ENCODE measurements around the gene MICU1.
A peak's percentile ranks its signal among the peaks of the same experiment; 100 is the strongest.

The MICU1 gene

DNA sequence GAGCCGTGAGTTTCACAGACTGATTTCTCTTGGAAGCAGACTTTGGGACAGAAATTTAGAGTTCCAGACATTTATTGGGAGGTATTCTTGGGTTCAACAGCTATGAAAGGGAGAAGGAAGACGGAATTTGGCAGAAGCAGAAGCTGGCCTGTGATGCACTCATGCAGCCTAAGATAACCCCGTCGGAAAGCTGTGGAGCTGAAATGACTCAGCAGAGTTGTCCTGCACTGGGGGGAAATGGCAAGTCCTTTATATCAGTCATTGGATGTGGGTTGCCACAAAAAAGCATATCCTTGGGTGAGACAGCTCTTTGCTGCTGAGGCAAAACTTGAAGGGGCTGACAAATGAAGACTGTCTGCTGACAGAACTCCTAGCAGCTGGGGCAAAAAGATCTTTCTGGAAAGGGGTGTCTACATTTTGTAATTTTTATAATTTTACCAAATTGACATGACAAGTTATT lies 11.5 kb upstream of the MICU1 start:
- H3K27ac ChIP-seq: no peak overlapping the region
- TF ChIP-seq, protein P1, sequence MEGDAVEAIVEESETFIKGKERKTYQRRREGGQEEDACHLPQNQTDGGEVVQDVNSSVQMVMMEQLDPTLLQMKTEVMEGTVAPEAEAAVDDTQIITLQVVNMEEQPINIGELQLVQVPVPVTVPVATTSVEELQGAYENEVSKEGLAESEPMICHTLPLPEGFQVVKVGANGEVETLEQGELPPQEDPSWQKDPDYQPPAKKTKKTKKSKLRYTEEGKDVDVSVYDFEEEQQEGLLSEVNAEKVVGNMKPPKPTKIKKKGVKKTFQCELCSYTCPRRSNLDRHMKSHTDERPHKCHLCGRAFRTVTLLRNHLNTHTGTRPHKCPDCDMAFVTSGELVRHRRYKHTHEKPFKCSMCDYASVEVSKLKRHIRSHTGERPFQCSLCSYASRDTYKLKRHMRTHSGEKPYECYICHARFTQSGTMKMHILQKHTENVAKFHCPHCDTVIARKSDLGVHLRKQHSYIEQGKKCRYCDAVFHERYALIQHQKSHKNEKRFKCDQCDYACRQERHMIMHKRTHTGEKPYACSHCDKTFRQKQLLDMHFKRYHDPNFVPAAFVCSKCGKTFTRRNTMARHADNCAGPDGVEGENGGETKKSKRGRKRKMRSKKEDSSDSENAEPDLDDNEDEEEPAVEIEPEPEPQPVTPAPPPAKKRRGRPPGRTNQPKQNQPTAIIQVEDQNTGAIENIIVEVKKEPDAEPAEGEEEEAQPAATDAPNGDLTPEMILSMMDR (IDR thresholded peaks at IDR 0.05): no peak

DNA sequence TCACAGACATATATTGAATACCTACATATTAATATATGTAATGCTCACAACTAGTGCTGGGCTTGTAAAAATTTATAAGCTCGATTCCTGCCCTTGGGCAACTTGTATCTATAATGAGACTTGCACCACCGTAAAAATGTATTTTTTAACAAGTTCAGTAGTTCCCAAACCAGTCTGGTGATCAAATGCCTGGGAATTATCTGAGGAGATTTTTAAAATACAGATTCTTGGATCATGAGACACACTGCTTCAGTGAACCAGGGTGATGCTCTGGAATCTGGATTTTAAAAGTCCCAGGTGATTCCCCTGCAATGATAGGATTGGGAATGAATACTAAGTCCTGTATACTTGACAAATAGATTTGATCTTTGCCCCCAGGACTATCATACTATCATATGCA lies 4.3 kb upstream of the MICU1 start:
- Histone ChIP-seq H3K4me1 (peaks cover under 1% of the 10 kb centered on the region), H3K4me3 (ENCODE audit: low read depth, low read length) (no peak overlapping the region), H3K36me3 (ENCODE audit: control insufficient read depth, insufficient read depth, low read length) (no peaks in the 10 kb centered on the region), H3K79me2 (no peaks in the 10 kb centered on the region), H2AFZ (no peak overlapping the region), H3K9me3 (ENCODE audit: control insufficient read depth, low read length) (no peaks in the 10 kb centered on the region), H3K4me2 (ENCODE audit: low read length) (no peak overlapping the region), H3K27me3 (ENCODE audit: control insufficient read depth, insufficient read depth, low read length) (no peaks in the 10 kb centered on the region), H3K27ac (no peak overlapping the region), H3K9ac (no peak overlapping the region)
- TF ChIP-seq, protein P1 (IDR thresholded peaks at IDR 0.05): no peak

More for the DNA sequence above, 11.5 kb upstream of the MICU1 start:
- H3K79me2 ChIP-seq: no peaks in the 10 kb centered on the region
- no peaks in the 10 kb centered on the region for H3K36me3 ChIP-seq (ENCODE audit: control insufficient read depth, insufficient read depth, low read length)
- H3K9me3 ChIP-seq (ENCODE audit: control insufficient read depth, low read length): no peaks in the 10 kb centered on the region
- H3K27me3 ChIP-seq (ENCODE audit: control insufficient read depth, insufficient read depth, low read length): no peaks in the 10 kb centered on the region
- no peak overlapping the region for H3K4me2 ChIP-seq (ENCODE audit: low read length)
- no peak overlapping the region for H3K4me3 ChIP-seq (ENCODE audit: low read depth, low read length)
- H3K4me1 ChIP-seq: no peaks in the 10 kb centered on the region
- H3K9ac ChIP-seq: no peak overlapping the region
- peak overlapping the region; percentile 33 for H2AFZ ChIP-seq

GRCh38 chr10:72626444-72626754 lies 520 bp upstream of the MICU1 start:
- no peaks in the 10 kb centered on the region for H3K27me3 ChIP-seq (ENCODE audit: control insufficient read depth, insufficient read depth, low read length)
- H3K4me1 ChIP-seq: peaks cover 4% of the 10 kb centered on the region

GRCh38 chr10:72625276-72625607 lies 637 bp downstream of the MICU1 start:
- H3K36me3 ChIP-seq (ENCODE audit: control insufficient read depth, insufficient read depth, low read length): no peaks in the 10 kb centered on the region
- H2AFZ ChIP-seq: peak overlapping the region; percentile 96
- peak overlapping the region; percentile 71 for H3K27ac ChIP-seq
- peak overlapping the region; percentile 83 for H3K9ac ChIP-seq
- peaks cover 4% of the 10 kb centered on the region for H3K4me1 ChIP-seq
- peak overlapping the region; percentile 68 for H3K4me3 ChIP-seq (ENCODE audit: low read depth, low read length)
- H3K9me3 ChIP-seq (ENCODE audit: control insufficient read depth, low read length): no peaks in the 10 kb centered on the region
- TF ChIP-seq, protein P1 (IDR thresholded peaks at IDR 0.05): no peak
- peak overlapping the region; percentile 74 for H3K4me2 ChIP-seq (ENCODE audit: low read length)
- H3K27me3 ChIP-seq (ENCODE audit: control insufficient read depth, insufficient read depth, low read length): no peaks in the 10 kb centered on the region
- peaks cover 20% of the 10 kb centered on the region for H3K79me2 ChIP-seq

More at GRCh38 chr10:72626444-72626754, 520 bp upstream of the MICU1 start:
- H3K79me2 ChIP-seq: peaks cover 15% of the 10 kb centered on the region
- no peaks in the 10 kb centered on the region for H3K36me3 ChIP-seq (ENCODE audit: control insufficient read depth, insufficient read depth, low read length)
- peak overlapping the region; percentile 68 for H3K4me3 ChIP-seq (ENCODE audit: low read depth, low read length)
- H3K9me3 ChIP-seq (ENCODE audit: control insufficient read depth, low read length): no peaks in the 10 kb centered on the region
- TF ChIP-seq, protein P1 (IDR thresholded peaks at IDR 0.05): no peak
- no peak overlapping the region for H3K9ac ChIP-seq
- H3K4me2 ChIP-seq (ENCODE audit: low read length): peak overlapping the region; percentile 74
- peak overlapping the region; percentile 96 for H2AFZ ChIP-seq
- peak overlapping the region; percentile 71 for H3K27ac ChIP-seq

DNA sequence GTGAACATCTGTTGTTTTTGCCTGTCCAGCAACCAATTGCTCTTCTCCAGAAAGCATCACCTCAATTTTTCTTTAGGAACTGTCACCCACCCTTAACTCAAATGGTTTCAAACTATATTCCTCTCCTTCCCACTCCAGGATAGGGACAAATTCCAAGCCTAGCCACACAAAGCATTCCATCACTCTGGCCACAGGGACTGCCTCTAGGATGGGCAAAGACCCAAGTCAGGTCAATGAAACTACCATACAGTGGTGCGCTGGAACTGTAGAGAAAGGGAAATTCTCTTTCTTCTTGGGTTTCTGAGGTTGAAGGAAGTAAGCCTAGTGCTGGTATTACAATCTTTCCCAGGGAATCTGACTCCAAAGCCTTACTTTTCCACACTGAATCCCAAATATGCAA lies 3.6 kb downstream of the MICU1 start:
- H3K79me2 ChIP-seq: peaks cover 26% of the 10 kb centered on the region

More for the DNA sequence above, 3.6 kb downstream of the MICU1 start:
- no peak overlapping the region for H3K4me2 ChIP-seq (ENCODE audit: low read length)
- H3K36me3 ChIP-seq (ENCODE audit: control insufficient read depth, insufficient read depth, low read length): no peaks in the 10 kb centered on the region
- H3K27ac ChIP-seq: no peak overlapping the region
- no peak overlapping the region for H3K9ac ChIP-seq
- no peaks in the 10 kb centered on the region for H3K27me3 ChIP-seq (ENCODE audit: control insufficient read depth, insufficient read depth, low read length)
- H3K4me1 ChIP-seq: peaks cover 4% of the 10 kb centered on the region
- no peak overlapping the region for H2AFZ ChIP-seq
- TF ChIP-seq, protein P1 (IDR thresholded peaks at IDR 0.05): no peak
- H3K9me3 ChIP-seq (ENCODE audit: control insufficient read depth, low read length): no peaks in the 10 kb centered on the region
- no peak overlapping the region for H3K4me3 ChIP-seq (ENCODE audit: low read depth, low read length)

Data from parathyroid adenoma (tissue), 2 donors.